ENCODE measurements around the gene VDAC2. TPM values are rescaled to one million over a fixed set of nuclear protein-coding genes. Genes with fewer than 3 reads are reported as not detected.

The VDAC2 gene
- total RNA-seq, 1 donor from 2014 or later, result 117 TPM

DNA sequence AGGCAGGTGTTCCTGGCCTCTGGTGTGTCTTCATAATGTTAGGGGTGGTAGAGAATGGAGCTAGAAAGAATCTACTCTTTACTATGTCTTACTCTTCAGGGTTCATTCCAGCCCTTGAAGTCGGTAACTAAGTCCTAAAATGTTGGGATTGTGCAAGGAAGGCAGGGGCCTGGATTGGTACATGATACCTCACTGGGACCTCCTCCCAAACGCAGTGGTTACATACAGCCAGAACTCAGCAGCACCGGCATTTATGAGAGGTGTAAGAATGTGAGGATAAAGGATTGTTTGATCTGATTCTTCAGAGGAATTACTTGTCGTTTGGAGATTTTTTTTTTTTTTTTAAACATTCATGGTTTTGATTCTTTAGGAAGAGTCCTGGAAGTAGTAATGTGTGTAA lies 18.2 kb downstream of the VDAC2 start:
- no peak for DNase-seq (ENCODE audit: low read depth in 2 of 2)

DNA sequence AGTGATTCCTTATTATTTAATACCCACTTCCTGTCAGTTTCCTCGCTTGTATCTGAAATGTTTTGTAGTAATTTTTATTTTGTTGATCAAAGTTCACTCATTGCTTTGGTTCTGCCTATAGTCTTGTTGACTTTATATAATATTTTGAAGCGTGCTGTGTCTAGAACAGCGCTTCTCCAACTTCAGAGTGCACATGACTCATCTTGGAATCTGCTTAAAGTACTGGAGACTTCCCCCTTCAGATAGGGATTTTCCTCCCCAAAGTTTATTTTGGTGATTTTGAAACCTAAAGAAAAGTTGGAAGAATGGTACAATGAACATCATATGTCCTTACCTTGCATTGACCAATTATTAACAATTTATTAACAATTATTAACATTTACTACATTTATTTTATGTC lies 19.4 kb downstream of the VDAC2 start:
- DNase-seq (ENCODE audit: low read depth in 2 of 2), result peak in 1 of 2 donors; percentile 49

DNA sequence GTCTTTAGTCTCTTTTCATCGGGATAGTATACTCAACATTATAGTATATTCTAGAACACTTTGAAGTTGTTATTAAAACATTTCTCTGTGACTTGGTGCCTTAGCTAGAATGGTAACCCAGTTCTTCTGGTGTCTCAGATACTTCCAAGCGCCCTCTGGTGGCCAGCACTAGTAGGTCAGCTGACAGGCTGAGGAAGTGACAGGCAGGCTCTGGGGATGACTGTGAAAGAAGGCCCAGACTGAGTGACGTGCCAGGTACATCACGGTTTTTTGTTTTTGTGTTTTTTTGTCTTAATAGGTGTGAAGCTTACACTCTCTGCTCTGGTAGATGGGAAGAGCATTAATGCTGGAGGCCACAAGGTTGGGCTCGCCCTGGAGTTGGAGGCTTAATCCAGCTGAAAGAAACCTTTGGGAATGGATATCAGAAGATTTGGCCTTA lies 20.0 kb downstream of the VDAC2 start:
- DNase-seq (ENCODE audit: low read depth in 2 of 2), result peak; percentile 92 to 94

DNA sequence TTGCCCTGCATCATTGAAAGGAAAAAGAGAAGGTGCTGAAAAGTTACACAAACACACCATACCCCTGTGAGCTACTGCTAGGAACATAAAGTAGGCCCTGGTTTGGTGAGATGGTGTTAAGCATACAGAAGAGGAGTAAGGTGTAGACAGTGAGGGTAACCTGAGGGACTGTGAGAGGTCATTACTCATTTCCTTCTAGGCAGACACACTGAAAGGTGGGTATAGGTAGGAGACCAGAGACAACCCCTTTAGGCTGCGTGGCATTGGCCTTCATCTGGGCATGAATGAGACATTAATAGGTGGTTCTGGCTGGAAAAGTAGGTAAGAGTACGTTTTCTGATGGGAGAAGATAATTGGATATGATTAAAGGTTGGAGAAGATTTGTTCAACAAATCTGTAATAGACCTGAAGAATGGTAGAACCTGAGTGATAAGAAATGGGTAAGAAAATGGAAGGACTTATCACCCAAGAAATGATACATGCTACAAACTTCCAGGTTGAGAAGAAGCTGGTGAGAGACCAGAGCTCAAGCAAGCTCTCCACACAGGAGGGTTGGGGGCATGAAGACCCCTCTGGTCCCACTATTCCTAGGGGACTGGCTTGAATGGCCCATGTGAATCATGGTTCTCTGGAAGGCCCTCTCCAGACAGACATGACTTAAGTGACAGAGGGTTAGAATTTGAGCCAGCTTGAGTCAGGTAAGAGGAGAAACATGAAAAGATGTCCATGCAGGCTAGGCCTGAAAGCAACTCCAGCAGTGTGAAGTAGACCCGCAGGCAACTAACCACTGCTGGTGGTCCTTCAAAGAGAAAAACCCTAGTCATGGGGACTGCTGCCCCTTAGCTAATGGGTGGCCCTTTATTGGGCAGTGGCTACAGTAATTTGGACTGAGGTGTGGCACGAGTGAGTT lies 21.3 kb downstream of the VDAC2 start:
- DNase-seq (ENCODE audit: low read depth in 2 of 2), result no peak

DNA sequence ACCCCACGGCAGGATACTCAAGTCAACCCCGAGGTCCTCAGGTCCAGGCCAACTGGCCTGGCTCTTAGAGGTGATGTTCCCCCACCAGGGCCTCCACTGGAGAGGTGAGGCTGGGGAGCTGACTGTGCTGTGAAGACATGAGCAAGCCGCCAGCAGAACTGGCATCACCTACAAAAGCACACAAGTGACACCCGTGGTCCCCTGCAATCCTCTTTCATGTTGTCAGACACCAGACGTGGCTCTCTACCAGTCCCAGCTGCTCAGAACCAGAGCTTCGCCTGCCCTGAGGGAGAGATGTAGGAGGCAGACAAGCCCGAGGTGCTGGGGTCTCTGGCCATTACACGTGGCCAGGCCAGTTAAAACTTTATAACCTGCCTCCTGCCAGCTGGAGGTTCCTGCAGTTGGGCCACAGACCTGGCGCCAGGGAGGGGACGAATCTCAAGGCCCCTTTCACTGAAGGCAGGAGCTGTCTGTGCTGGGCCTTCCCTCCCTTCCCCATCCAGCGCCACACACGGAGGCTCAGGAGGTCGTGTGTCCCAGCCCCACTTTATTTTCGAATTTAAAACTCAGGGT lies 22.9 kb downstream of the VDAC2 start:
- DNase-seq (ENCODE audit: low read depth in 2 of 2), result no peak

DNA sequence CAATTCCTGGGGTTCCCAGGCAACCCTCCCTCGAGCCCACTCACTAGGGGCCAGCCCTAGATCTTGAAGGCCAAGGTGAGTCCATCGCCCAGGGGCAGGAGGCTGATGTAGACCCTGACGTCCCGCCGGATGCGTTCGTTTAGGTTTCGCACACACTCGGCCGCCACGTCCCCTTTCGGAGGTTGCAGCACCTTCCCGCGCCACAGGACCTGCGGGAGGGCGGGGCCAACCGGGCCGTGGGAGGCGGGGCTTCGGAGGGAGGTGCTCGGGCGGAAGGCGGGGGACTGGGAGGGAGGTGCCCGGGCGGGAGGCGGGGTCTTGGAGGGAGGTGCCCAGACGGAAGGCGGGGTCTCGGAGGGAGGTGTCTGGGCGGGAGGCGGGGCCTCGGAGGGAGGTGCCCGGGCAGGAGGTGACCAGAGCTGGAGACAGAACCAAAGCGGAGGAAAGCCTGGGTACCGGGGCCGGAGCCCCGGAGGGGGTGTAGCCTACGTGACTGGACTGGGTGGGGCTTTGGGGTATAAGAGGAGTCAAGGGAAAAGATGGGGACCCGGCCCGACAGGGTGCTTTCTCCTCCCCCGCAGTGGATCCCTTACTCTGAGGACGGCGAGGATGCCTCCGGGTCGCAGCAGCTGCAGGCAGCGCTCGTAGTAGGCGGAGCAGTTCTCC lies 23.6 kb downstream of the VDAC2 start:
- DNase-seq (ENCODE audit: low read depth in 2 of 2), result peak; percentile 84 to 92

DNA sequence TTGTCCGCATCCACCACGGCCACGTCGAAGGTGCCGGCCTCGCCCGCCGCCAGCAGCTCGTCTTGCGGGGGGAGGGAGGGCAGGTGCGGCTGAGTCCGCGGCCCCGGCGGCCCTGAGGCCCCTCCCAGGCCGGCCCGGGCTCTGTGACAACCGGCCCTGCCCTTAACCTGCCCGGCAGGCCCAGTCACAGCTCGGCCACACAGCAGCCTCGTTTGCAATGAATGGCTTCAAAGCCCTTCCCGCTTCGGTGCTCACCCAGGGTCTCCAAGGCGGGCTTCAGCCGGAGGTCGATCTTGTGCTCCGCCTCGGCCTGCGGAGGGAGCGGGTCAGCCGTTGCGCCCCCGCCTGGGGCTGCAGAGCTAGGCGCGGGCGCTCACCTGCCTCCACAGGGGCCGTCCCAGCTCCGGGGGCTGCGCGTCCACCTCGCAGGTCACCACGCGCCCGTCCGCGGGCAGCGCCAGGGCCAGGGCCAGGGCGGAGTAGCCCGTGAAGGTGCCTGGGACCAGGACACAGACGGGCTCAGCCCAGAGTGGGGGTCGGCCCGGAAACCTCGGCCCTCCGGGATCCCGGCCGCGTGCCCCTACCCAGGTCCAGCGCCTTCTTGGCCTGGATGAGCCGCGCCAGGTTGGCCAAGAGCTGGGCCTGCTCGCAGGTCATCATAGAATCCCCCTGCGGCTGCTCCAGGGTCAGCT lies 24.2 kb downstream of the VDAC2 start:
- peak in 1 of 2 donors; percentile 38 for DNase-seq (ENCODE audit: low read depth in 2 of 2)

DNA sequence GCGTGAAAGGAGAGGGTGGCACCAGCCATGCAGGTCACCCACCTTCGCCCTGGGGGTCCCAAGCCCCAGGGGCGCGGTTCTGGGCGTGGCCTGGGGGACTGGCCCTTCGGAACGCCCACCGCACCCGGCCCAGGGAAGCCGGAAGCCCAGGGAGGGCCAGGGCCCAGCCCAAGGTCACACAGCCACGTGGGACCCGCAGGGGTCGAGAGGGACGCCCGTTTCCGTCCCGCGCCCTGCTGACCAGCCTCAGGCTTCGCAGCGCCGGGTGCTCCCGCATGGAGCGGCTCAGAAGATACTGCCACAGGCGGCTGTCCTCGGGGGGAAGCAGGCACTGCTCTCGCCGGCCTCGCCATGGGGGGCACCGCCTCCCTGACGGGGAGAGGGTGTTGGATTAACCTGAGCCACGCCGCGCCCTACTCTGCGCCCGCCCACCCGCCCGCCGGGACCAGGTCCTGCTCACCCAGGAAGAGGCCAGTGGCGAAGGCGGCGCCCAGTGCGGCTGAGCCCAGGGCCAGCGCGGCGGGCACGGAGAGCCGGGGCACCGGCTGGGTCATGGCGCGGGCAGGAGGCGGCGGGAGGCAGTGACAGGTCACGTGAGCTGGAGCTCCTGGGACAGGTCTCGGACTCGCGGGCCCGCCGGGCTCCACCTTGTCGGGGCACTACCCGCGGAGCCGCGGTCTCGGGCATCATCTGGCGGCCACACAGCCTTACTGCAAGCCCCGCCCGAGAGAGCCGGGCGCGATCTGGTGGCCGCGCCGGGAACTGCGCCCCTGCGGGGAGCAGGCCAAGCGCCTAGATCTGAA lies 25.0 kb downstream of the VDAC2 start, which contains the start of gene COMTD1:
Gene COMTD1, minus strand, starts transcription at position 583 of the 803 bp plus-strand sequence. Its CDS starts 29 bp downstream, at position 554.
- peak; percentile 90 to 94 for DNase-seq (ENCODE audit: low read depth in 2 of 2)

DNA sequence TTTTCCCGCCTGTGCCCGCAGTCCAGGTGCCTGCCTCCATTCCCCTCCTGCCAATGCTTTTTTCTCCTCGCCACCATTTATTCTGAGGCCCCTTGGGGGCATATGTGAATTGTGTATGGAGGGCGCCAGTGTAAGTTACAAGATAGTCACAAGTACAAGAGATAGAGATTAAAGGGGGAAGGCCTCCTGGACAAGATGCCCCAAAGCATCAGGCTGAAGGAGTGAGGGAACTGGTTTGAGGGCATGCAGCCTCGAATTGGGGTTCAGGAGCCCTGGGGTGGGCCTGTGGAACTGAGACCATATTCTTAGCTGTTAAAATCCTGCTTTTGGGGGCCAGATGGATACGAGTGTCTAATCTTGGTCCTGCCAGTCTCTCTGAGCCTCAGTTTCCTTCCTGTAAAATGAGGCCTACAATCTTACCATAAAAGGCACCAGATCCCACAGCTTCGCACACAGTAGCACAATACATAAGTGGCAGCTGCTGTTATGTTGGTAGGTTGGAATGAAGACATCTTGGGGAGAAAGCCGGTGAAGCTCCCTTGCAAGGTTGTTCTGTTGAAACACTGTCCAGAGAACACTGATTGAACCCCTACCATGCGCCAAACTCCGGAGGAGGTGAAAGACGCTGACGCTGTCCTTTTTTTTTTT lies 25.7 kb downstream of the VDAC2 start:
- DNase-seq (ENCODE audit: low read depth in 2 of 2), result no peak

DNA sequence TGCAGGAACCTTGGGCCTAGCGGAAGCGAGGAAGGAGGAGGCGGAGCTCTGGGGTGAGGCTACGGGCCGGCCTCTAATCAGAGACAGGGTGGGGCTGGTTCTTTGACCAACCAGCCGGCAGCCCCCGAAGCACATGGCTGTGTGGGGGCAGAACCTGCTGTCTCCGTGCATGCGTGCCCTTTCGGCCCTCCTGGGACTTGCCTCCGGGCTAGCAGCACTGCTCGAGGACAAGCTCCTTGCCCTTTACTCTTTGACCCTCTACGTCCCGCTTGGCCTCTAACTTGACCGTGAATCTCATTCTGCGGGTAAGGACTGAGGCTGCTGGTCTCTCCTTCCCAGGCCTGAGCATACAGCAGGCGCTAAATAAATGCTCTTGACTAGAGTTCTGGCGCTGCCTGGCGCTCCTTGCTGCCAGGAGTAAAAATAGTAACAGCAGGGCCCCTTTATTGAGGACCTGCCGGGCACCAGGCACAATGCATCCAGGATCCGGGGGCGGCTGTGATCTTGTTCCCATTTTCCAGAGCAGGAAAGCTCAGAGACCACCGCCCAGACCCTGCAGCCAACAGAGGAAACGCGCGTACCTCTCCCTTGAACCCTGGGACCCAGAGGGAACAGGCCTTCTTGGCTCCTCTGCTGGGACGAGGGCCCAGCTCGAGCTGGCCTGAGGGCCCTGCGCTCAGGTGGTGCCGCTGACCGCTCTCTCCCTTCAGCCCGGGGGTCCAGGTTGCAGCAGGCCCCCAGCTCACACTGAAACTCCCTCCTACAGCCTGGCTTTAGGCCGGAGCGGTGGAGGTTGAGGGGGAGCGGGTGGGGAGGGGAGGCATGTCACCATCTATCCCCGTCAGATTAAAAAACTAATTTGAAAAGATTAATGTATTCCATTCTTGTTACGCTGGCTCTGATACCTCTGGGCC lies 27.8 kb downstream of the VDAC2 start:
- DNase-seq (ENCODE audit: low read depth in 2 of 2), result no peak

DNA sequence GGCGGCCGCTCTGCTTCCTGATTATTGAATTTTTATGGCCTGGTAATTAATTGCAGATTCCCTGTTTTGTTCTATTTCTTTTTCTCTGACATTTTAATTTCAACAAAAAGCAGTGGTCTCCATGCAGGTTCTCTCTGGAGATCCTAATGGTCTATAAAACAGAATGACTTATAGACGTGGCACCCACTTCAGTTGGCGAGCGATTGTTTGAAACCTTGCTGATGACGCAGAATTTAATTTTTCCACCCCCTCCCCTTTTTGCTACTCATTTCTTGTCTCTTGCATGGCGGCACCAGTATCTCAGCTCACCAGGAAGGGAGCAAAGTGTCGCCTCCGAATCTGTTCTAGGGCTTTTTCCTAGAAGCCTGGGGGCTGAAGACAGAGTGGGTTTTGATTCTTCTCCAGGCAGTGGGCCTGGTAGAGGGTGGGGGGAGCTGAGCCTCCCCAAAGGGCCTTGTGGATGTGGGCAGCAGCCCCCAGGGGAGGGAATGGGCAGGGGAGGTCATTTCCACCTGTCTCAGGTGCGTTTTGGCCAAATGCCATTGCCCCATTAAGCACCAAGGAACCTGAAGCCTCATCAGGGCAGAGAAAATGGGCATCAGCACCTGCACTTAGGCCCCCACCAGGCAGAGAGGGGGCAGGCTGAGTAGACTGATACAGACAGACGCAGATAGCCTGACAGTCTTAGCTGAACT lies 28.6 kb downstream of the VDAC2 start:
- no peak for DNase-seq (ENCODE audit: low read depth in 2 of 2)

DNA sequence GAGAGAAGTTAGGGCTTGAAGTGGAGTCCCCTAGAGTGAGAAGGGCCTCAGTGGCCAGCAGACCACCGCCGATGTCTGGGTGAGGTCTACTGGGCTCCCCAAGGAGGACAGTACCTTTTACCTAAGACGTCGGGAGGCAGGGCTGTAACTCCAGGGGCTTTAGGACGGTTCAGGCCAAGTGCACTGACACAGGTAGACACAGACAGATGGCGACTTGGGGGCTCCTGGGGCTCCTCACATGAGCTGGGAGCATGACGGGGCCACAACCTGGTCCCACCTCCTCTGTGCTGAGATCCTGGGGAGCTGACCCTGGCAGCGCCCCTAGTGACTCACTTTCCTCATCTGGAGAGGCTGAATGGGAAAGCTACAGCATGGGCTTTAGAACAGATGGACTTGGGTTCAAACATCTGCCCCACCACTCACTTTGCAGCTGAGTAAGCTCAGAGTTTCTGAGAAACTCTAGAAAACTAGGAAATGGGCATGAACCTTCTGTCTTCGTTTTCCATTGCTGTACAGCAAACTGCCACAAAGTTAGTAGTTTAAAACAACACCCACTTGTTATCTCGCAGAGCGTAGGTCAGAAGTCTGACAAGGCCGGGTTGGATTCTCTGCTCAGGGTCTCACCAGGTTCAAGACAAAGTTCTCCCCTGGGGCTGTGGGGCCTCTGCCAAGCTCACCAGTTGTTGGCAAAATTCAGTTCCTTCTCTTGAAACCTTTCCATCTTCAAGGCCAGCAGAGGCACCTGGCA lies 29.9 kb downstream of the VDAC2 start:
- no peak for DNase-seq (ENCODE audit: low read depth in 2 of 2)

DNA sequence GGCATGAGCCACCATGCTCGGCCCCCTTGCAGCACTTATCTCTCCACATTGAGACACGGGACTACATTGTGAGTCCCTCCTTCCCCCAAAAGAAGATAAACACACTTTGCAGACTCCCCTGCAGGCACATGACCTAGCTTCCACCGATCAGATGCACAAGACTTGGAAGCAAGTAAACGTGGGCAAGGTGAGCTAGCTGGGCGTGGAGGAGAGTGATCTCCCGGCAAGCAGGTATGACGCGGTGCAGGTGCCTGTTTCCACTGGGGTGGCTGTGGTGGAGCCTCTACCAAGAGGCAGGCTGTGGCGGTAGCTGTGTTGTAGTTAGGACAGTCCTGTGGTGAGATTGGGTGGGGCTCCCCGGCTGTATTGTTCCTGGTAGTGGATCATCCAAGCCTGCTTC lies 32.8 kb downstream of the VDAC2 start:
- DNase-seq (ENCODE audit: low read depth in 2 of 2), result no peak

DNA sequence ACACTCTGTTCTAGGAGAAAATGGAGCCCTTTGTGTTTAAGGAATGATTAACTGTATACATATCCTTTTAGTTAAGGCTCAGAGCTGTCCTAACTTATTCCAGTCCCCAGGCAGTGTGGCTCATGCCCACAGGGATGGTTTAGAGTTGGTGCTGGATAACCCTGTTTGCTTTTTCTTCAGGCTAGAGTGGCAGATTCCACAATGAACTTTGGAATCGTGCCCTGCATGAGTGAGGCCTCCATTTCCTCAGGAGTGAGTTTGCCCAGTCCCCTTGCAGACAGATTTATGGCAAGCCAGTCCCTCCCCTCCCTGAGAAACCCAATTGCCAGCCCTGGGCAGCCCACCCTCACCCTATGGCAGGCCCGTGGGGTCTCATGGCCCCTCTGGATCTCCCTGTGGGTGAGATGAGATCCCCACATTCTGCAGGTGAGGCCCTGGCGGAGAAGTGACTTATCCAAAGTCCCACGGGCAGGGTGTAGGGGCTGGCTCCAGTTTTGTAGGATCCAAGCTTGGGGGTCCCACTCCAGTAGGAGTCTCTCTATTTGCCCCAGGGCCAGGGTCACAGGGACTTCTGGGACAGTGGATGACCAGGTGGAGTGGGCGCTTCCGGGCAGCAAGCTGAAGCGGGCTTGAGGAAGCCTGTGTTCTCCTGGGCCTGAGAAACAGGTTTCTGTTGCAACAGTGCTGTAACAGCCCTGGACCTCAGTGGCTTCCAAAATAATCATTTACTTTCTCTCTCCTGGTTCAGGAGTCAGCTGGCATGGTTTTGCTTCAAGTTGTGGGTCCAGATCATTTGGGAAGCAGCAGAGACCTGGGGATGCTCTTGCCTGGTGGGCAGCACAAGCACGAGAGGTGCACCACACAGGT lies 34.1 kb downstream of the VDAC2 start:
- DNase-seq (ENCODE audit: low read depth in 2 of 2), result peak in 1 of 2 donors; percentile 30

DNA sequence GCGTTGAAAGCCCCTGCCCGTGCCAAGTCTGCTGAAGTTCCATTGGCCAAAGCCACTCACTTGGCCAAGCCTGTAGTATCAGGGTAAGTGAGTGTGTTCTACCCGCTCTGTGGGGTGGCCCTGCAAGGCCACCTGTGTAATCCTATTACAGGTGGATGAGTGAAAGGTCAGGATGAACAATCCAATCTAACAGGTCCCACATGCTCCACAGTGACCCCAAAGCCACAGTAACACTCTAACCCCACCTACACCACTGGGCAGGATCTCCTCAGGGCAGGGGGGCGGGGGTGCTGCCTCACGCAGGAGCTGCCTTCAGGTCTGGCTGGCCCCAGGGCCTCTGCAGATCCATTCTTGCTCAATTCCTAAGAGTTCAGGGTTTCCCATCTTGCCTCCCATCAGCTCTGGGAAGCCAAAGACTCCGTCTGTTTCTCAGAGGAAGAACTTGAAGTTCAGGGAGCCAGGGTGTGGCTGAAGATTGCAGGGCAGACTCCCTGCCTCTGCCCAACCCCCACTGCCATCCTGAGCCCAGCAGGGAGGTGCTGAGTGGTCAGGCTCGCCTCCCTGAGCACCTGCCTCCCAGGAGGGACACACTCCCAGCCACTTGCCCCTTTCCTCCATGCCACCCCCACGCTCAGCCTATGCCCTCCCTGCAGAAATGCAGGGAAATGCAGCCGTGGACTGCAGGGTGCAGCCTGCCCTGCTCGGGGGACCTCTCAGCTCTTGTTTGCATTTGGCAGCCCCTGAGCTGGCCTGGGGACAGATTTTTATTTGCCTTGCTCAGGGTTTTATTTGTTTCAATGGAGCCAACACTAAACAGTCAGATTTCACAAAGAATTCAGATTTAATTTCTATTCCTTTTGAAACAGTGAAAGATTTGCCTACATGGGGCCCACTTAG lies 35.0 kb downstream of the VDAC2 start:
- no peak for DNase-seq (ENCODE audit: low read depth in 2 of 2)

DNA sequence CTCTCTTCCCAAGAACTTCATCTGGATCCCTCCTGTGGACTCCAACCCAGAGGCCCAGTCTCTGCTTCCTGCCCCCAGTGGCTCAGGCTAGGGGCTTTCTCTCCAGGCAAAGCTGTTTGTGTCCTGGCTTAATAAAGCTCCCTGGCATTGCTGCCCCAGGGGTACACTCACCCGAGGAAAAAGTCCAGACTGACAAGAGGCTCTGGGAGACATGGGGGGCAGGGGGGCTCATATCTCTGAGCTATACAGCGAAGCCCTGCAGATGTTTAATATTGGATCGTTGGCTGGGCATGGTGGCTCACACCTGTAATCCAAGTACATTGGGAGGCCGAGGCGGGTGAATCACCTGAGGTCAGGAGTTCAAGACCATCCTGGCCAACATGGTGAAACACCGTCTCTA lies 35.9 kb downstream of the VDAC2 start:
- DNase-seq (ENCODE audit: low read depth in 2 of 2), result no peak
